Osteoblast (primary cell): Measurements from ENCODE around the gene DDX1. TPM values are rescaled to one million over a fixed set of nuclear protein-coding genes. Genes with fewer than 3 reads are reported as not detected.

Experiments used
- DNase-seq: peaks from one replicate; pipeline ENCODE4 v3.0.0; 2011; ENCODE audit warnings: low spot score, mixed read lengths; ENCODE audit not compliant: insufficient read length; ENCODE audit errors: missing footprints
- H2AFZ ChIP-seq: 2 replicates; pipeline ENCODE4 v1.6.0; 2011; ENCODE audit warnings: mild to moderate bottlenecking, low read length
- H3K27ac ChIP-seq: 2 replicates; pipeline ENCODE4 v1.5.1; 2011; ENCODE audit warnings: mild to moderate bottlenecking, low read depth, low read length, moderate library complexity
- H3K27me3 ChIP-seq: 2 replicates; pipeline ENCODE4 v1.6.0; 2012; ENCODE audit warnings: mild to moderate bottlenecking, control low read depth, inconsistent platforms, low read length, moderate library complexity; ENCODE audit not compliant: insufficient read depth
- H3K36me3 ChIP-seq: 2 replicates; pipeline ENCODE4 v1.5.1; 2011; ENCODE audit warnings: mild to moderate bottlenecking, low read length, control low read depth, moderate library complexity; ENCODE audit not compliant: insufficient read depth
- H3K4me1 ChIP-seq: 2 replicates; pipeline ENCODE4 v1.5.1; 2011; ENCODE audit warnings: mild to moderate bottlenecking, low read length, control low read depth, moderate library complexity; ENCODE audit not compliant: insufficient read depth
- H3K4me2 ChIP-seq: 2 replicates; pipeline ENCODE4 v1.6.0; 2011; ENCODE audit warnings: mild to moderate bottlenecking, low read length; ENCODE audit not compliant: insufficient read depth
- H3K4me3 ChIP-seq: fragments of 200-600 bp; sonication (generic); 3 replicates; pipeline ENCODE4 v1.5.1; 2012; ENCODE audit warnings: mild to moderate bottlenecking, low read length, inconsistent platforms; ENCODE audit not compliant: insufficient read depth
- H3K79me2 ChIP-seq: 2 replicates; pipeline ENCODE4 v1.6.0; 2012; ENCODE audit warnings: mild to moderate bottlenecking, low read length, control low read depth, inconsistent platforms; ENCODE audit not compliant: insufficient read depth
- H3K9me3 ChIP-seq: 2 replicates; pipeline ENCODE4 v1.5.1; 2011; ENCODE audit warnings: low read depth, low read length, control low read depth
- H4K20me1 ChIP-seq: 2 replicates; pipeline ENCODE4 v1.6.0; 2012; ENCODE audit warnings: mild to moderate bottlenecking, low read length, control low read depth; ENCODE audit not compliant: insufficient read depth
- total RNA-seq: library from RNA; depleted of rRNA; stranded (reverse); fragments of >200 nt; gene quantifications from 2 replicates; pipeline ENCODE4 v1.2.3, GENCODE V29; 2012
- TF ChIP-seq, protein P1 (sequence below): IDR thresholded peaks from 2 replicates; pipeline ENCODE4 v1.5.1; 2011; ENCODE audit warnings: mild to moderate bottlenecking, low read depth, low read length, moderate library complexity; ENCODE audit errors: extremely low read depth

DDX1 gene
- total RNA-seq, 1 donor = 76.0 TPM

DNA sequence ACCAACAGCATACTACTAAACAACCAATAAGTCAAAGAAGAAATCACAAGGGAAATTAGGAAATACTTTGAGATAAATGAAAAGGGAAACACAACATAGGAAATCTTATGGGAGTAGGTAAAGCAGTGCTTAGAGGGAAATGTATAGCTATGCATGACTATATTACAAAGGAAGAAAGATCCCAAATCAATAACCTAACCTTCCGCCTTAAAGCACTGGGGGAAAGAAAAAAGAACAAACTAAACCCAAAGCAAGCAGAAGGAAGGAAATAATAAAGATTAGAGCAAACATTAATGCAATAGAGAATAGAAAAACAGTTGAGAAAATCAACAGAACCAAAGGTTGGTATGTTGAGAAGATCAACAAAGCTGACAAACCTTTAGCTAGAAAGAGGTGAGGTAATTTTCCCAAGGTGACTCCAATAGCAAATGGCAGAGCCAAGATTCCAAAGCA, 49.9 kb downstream of the DDX1 start:
- TF ChIP-seq, protein P1, sequence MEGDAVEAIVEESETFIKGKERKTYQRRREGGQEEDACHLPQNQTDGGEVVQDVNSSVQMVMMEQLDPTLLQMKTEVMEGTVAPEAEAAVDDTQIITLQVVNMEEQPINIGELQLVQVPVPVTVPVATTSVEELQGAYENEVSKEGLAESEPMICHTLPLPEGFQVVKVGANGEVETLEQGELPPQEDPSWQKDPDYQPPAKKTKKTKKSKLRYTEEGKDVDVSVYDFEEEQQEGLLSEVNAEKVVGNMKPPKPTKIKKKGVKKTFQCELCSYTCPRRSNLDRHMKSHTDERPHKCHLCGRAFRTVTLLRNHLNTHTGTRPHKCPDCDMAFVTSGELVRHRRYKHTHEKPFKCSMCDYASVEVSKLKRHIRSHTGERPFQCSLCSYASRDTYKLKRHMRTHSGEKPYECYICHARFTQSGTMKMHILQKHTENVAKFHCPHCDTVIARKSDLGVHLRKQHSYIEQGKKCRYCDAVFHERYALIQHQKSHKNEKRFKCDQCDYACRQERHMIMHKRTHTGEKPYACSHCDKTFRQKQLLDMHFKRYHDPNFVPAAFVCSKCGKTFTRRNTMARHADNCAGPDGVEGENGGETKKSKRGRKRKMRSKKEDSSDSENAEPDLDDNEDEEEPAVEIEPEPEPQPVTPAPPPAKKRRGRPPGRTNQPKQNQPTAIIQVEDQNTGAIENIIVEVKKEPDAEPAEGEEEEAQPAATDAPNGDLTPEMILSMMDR = no peak
- no peak overlapping the region for H3K27ac ChIP-seq

GRCh38 chr2:15642011-15642814, 50.5 kb downstream of the DDX1 start:
- TF ChIP-seq, protein P1 = no peak
- Histone ChIP-seq H3K9me3 (no peaks in the 10 kb centered on the region), H2AFZ (no peak overlapping the region), H4K20me1 (peaks cover 11% of the 10 kb centered on the region), H3K79me2 (no peaks in the 10 kb centered on the region), H3K4me2 (no peak overlapping the region), H3K36me3 (peaks cover 6% of the 10 kb centered on the region), H3K27ac (no peak overlapping the region), H3K4me3 (no peak overlapping the region), H3K4me1 (peaks cover 28% of the 10 kb centered on the region), H3K27me3 (no peaks in the 10 kb centered on the region)
- DNase-seq = no peak

More for the DNA sequence above, 49.9 kb downstream of the DDX1 start:
- DNase-seq = no peak
- no peak overlapping the region for H3K4me2 ChIP-seq
- H3K9me3 ChIP-seq = no peaks in the 10 kb centered on the region
- no peaks in the 10 kb centered on the region for H3K27me3 ChIP-seq
- no peak overlapping the region for H2AFZ ChIP-seq
- no peak overlapping the region for H3K4me3 ChIP-seq
- H3K36me3 ChIP-seq = peaks cover 10% of the 10 kb centered on the region
- no peaks in the 10 kb centered on the region for H3K79me2 ChIP-seq
- peaks cover 17% of the 10 kb centered on the region for H4K20me1 ChIP-seq
- peaks cover 28% of the 10 kb centered on the region for H3K4me1 ChIP-seq

- no peaks in the 10 kb centered on the region for H3K9me3 ChIP-seq
- no peak overlapping the region for H2AFZ ChIP-seq
- H3K79me2 ChIP-seq = no peaks in the 10 kb centered on the region
- H3K4me2 ChIP-seq = no peak overlapping the region
- peaks cover 6% of the 10 kb centered on the region for H3K36me3 ChIP-seq
- H3K27ac ChIP-seq = no peak overlapping the region
- DNase-seq = no peak
- H3K4me1 ChIP-seq = peaks cover 21% of the 10 kb centered on the region
- TF ChIP-seq, protein P1 = no peak
- no peak overlapping the region for H3K4me3 ChIP-seq
- peaks cover 4% of the 10 kb centered on the region for H4K20me1 ChIP-seq
- H3K27me3 ChIP-seq = no peaks in the 10 kb centered on the region
Measured at GRCh38 chr2:15642815-15643500, 51.3 kb downstream of the DDX1 start.
